ENCODE data around the gene TSPEAR.

The TSPEAR gene

GRCh38 chr21:44583800-44584147, 127.6 kb downstream of the TSPEAR start (continued):
- TF ChIP-seq PATZ1 (CRISPR knock-in tag; IDR thresholded peaks at IDR 0.05; ENCODE audit: borderline replicate concordance) (no peak), PPARA (CRISPR knock-in tag; IDR thresholded peaks at IDR 0.05; ENCODE audit: borderline replicate concordance) (no peak), BACH2 (CRISPR knock-in tag; IDR thresholded peaks at IDR 0.05; ENCODE audit: borderline replicate concordance) (no peak), TCF4 (CRISPR knock-in tag; IDR thresholded peaks at IDR 0.05; ENCODE audit: borderline replicate concordance) (no peak)

GRCh38 chr21:44583089-44583799, 128.1 kb downstream of the TSPEAR start:
- TF ChIP-seq ISL1 (CRISPR knock-in tag; IDR thresholded peaks at IDR 0.05) (no peak), RARB (CRISPR knock-in tag; IDR thresholded peaks at IDR 0.05) (no peak)
- ATAC-seq: no peak

GRCh38 chr21:44582055-44582454, 129.3 kb downstream of the TSPEAR start:
- no peak for ATAC-seq
- TF ChIP-seq POU6F1 (CRISPR knock-in tag; IDR thresholded peaks at IDR 0.05; ENCODE audit: borderline replicate concordance, low read depth): no peak
- TF ChIP-seq OSR1 (CRISPR knock-in tag; IDR thresholded peaks at IDR 0.05): no peak
- TF ChIP-seq ZC3H10 (CRISPR knock-in tag; IDR thresholded peaks at IDR 0.05): no peak
- no peak for TF ChIP-seq PATZ1 (CRISPR knock-in tag; IDR thresholded peaks at IDR 0.05; ENCODE audit: borderline replicate concordance)
- no peak for TF ChIP-seq ESRRG (CRISPR knock-in tag; IDR thresholded peaks at IDR 0.05)
- TF ChIP-seq ZNF8 (CRISPR knock-in tag; IDR thresholded peaks at IDR 0.05): no peak
- TF ChIP-seq ZNF565 (CRISPR knock-in tag; conservative IDR thresholded peaks at IDR 0.05; ENCODE audit: low read depth): no peak
- TF ChIP-seq RARB (CRISPR knock-in tag; IDR thresholded peaks at IDR 0.05): no peak
- TF ChIP-seq TCF4 (CRISPR knock-in tag; IDR thresholded peaks at IDR 0.05; ENCODE audit: borderline replicate concordance): no peak

GRCh38 chr21:44581158-44581557, 130.2 kb downstream of the TSPEAR start:
- ATAC-seq: no peak
- no peak for TF ChIP-seq ESRRG (CRISPR knock-in tag; IDR thresholded peaks at IDR 0.05)
- no peak for TF ChIP-seq POU6F1 (CRISPR knock-in tag; IDR thresholded peaks at IDR 0.05; ENCODE audit: borderline replicate concordance, low read depth)
- TF ChIP-seq BACH2 (CRISPR knock-in tag; IDR thresholded peaks at IDR 0.05; ENCODE audit: borderline replicate concordance): no peak
- no peak for TF ChIP-seq TSHZ2 (CRISPR knock-in tag; IDR thresholded peaks at IDR 0.05)
- no peak for TF ChIP-seq ZFP3 (CRISPR knock-in tag; IDR thresholded peaks at IDR 0.05)

- ATAC-seq: peak; percentile 40; the same call in 1 of the 3 replicates
Observed at GRCh38 chr21:44580231-44580821, 131.0 kb downstream of the TSPEAR start, which contains the start of gene KRTAP10-5. KRTAP10-5 (minus strand) TSS chr21:44580604; CDS start chr21:44580578, 26 bp downstream.

Data from SK-N-SH treated with all-trans-retinoic acid at 6 μM for 48 hours (cell line).